Naive thymus-derived CD4-positive, alpha-beta T cell (primary cell): ENCODE measurements around the gene XCR1. TPM values are rescaled to one million over a fixed set of nuclear protein-coding genes. Genes with fewer than 3 reads are reported as not detected.

Experiments used
- ATAC-seq: fragments of 150-1000 bp; cut with Tn5 transposase; 2 replicates; pipeline ENCODE4 v1.10.0; 2021; ENCODE audit warnings: mild to moderate bottlenecking, moderate library complexity
- CTCF ChIA-PET: fragments of 350-600 bp; sonication (Branson Sonifier 250); formaldehyde crosslinking; loops from one replicate; lab custom pipeline; 2021; ENCODE audit warnings: antibody characterized with exemption; lab: Charles Lee
- POLR2A ChIA-PET: fragments of 350-600 bp; sonication (Branson Sonifier 250); formaldehyde crosslinking; loops from one replicate; lab custom pipeline; 2021; ENCODE audit warnings: antibody characterized with exemption, inconsistent platforms; lab: Charles Lee
- DNase-seq, 9 donors: peaks; one replicate each; pipeline versions ENCODE4 v3.0.0 to v3.0.0-alpha.2; 2020 to 2022; ENCODE audit warnings: mixed read lengths in 1 of 9
- H3K27ac ChIP-seq: one replicate; pipeline ENCODE4 v1.7.0; 2013; ENCODE audit warnings: mild to moderate bottlenecking, low read depth, low read length, moderate library complexity
- H3K27me3 ChIP-seq, 2 donors: one replicate each; pipeline ENCODE4 v1.7.0; 2013; ENCODE audit warnings: low read length in 2 of 2, mild to moderate bottlenecking in 2 of 2, moderate library complexity in 2 of 2; ENCODE audit not compliant: control insufficient read depth in 2 of 2, insufficient read depth in 2 of 2
- H3K36me3 ChIP-seq, 3 experiments: 1 replicate in 2 of 3; 2 replicates in 1 of 3; pipeline ENCODE4 v1.7.0; 2013; ENCODE audit warnings: low read length in 3 of 3, mild to moderate bottlenecking in 3 of 3, moderate library complexity in 1 of 3; ENCODE audit not compliant: insufficient read depth in 3 of 3, control insufficient read depth in 2 of 3
- H3K4me1 ChIP-seq, 2 donors: one replicate each; pipeline ENCODE4 v1.7.0; 2013; ENCODE audit warnings: low read length in 2 of 2, mild to moderate bottlenecking in 2 of 2, moderate library complexity in 1 of 2; ENCODE audit not compliant: control insufficient read depth in 2 of 2, insufficient read depth in 2 of 2
- H3K4me3 ChIP-seq: 2 replicates; pipeline ENCODE4 v1.7.0; 2013; ENCODE audit warnings: mild to moderate bottlenecking, low read length
- H3K9me3 ChIP-seq, 3 experiments: 1 replicate in 2 of 3; 2 replicates in 1 of 3; pipeline ENCODE4 v1.7.0; 2013; ENCODE audit warnings: low read length in 3 of 3; ENCODE audit not compliant: control insufficient read depth in 2 of 3
- H3K27ac Mint-ChIP-seq, 9 donors: one replicate each; pipeline ENCODE4 v1.8.0; 2020 to 2022; ENCODE audit warnings: mixed read lengths in 9 of 9, mild to moderate bottlenecking in 8 of 9, moderate library complexity in 5 of 9, inconsistent platforms in 2 of 9
- H3K27me3 Mint-ChIP-seq, 5 donors: one replicate each; pipeline ENCODE4 v1.8.0; 2021 to 2022; ENCODE audit warnings: mixed read lengths in 5 of 5, mild to moderate bottlenecking in 1 of 5
- H3K36me3 Mint-ChIP-seq, 5 donors: one replicate each; pipeline ENCODE4 v1.8.0; 2020 to 2022; ENCODE audit warnings: mixed read lengths in 5 of 5, mild to moderate bottlenecking in 3 of 5, inconsistent platforms in 1 of 5
- H3K4me1 Mint-ChIP-seq, 7 donors: one replicate each; pipeline ENCODE4 v1.8.0; 2020 to 2022; ENCODE audit warnings: mixed read lengths in 7 of 7, mild to moderate bottlenecking in 3 of 7, inconsistent platforms in 1 of 7
- H3K4me3 Mint-ChIP-seq, 10 donors: one replicate each; pipeline ENCODE4 v1.8.0; 2020 to 2022; ENCODE audit warnings: mild to moderate bottlenecking in 10 of 10, mixed read lengths in 10 of 10, moderate library complexity in 6 of 10, inconsistent platforms in 2 of 10
- H3K9me3 Mint-ChIP-seq, 11 donors: one replicate each; pipeline ENCODE4 v1.8.0; 2020 to 2022; ENCODE audit warnings: mixed read lengths in 11 of 11, mild to moderate bottlenecking in 4 of 11, inconsistent platforms in 1 of 11, moderate library complexity in 1 of 11
- intact Hi-C, 2 donors: fragments of 100-400 bp; cut with micrococcal nuclease; formaldehyde crosslinking; loops; one replicate each; pipeline ENCODE4 v1.15.1; 2023
- polyA plus RNA-seq, 2 donors: library from polyadenylated mRNA; unstranded; fragments of 300-500 nt; fragmentation: Illumina TruSeq; gene quantifications; one replicate each; pipeline ENCODE4 v1.2.3, GENCODE V29; 2021
- total RNA-seq, 6 experiments: library from RNA in 5 of 6; stranded (reverse) in 5 of 6; gene quantifications; 1 replicate in 5 of 6; 2 replicates in 1 of 6; pipeline ENCODE4 v1.2.3 and lab custom pipeline; 2021 to 2026

Gene XCR1, protein sequence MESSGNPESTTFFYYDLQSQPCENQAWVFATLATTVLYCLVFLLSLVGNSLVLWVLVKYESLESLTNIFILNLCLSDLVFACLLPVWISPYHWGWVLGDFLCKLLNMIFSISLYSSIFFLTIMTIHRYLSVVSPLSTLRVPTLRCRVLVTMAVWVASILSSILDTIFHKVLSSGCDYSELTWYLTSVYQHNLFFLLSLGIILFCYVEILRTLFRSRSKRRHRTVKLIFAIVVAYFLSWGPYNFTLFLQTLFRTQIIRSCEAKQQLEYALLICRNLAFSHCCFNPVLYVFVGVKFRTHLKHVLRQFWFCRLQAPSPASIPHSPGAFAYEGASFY
- total RNA-seq, result under 1 TPM in 2 of 5 experiments, not detected in 3; 0.05 to 0.88 TPM
- polyA plus RNA-seq, result not detected
- total RNA-seq (lab: John Stamatoyannopoulos, UW), result not detected

DNA sequence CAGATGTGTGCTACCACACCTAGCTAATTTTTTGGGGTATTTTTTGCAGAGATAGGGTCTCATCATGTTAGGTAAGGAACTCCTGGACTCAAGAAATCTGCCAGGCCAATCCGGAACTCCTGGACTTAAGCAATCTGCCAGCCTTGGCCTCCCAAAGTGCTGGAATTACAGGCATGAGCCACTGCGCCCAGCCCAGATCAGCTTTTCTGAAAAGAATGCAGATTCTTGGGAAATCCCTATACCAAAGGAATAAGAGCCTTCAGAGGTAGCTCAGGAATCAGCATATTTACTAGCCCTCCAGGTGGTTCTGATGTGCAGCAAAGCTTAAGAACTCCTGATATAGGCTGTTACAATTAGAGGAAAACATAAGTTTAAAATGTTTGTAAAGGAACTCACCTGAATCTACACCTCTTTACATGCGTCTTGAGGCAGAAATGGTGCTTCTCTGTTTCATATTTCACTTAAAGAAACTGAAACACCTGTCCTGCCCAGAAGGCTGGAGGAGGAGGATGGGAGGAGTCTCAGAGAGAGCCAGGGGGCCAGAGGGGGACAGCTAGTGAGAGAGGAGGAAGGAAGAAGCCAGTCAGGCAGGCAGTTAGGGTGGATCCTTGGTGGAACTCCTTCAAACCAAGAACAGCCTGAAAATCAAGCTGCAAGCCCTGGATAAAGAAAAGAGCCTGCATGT, at the start of gene XCR1:
XCR1 (minus strand) TSS at position 463 of the 685 bp plus-strand sequence. CDS start 5,536 bp downstream, outside the sequence.
- peak within 1 kb of the TSS in 1 of 9 donors; percentile 51 for H3K27ac Mint-ChIP-seq

DNA sequence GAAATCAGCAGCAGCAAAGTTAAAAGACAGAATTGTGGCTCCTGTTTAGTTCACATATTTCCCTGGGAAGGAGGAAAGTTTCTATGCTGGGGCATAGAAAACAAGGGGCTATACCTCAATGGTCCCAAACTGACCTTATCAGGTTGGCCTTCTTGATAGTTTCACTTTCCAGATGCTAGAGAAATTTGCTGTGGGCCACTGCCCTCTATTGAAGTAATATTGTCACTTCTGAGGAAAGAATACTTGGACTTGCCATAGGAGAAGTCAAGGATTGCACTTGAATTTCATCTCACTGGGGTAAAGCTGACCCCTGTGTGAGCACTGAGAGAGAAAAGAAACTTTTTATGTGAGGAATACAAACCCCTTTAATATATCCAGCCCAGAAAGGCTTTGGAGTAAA, 49.3 kb upstream of the XCR1 start:
- peaks cover 0 to 40% (median 0%) of the 10 kb centered on the region in 5 donors for H3K27me3 Mint-ChIP-seq
- peaks cover 0 to 23% (median 0%) of the 10 kb centered on the region in 5 donors for H3K36me3 Mint-ChIP-seq
- Histone ChIP-seq H3K27me3 (no peaks in the 10 kb centered on the region), H3K36me3 (no peaks in the 10 kb centered on the region), H3K4me3 (no peak overlapping the region), H3K27ac (no peak overlapping the region), H3K9me3 (peaks cover 0 to under 1% (median 0%) of the 10 kb centered on the region in 3 experiments), H3K4me1 (peaks cover 2 to 9% of the 10 kb centered on the region in 2 donors)
- H3K4me3 Mint-ChIP-seq, result no peak overlapping the region
- no peak overlapping the region for H3K27ac Mint-ChIP-seq
- POLR2A ChIA-PET, result interaction anchor here (0.6 to 3.0 kb wide), 7 partner anchors 8 to 140 kb away, joined by 3 to 17 read pairs (median 4); partner anchors contain the start of gene CXCR6
- peaks cover under 1 to 40% (median 8%) of the 10 kb centered on the region in 7 donors for H3K4me1 Mint-ChIP-seq
- CTCF ChIA-PET, result interaction anchor here (0.5 to 11.9 kb wide), 15 partner anchors 9 to 567 kb away, joined by 3 to 336 read pairs (median 6); partner anchors contain the start of genes CCR5 and CXCR6
- intact Hi-C loops, result loop anchor here (5.0 to 10.0 kb wide), 7 partner anchors 234 to 564 kb away; partner anchors contain the start of genes LIMD1 (in 1 of the 2) and LZTFL1 (in 1 of the 2)
- peaks cover 0 to 14% (median 2%) of the 10 kb centered on the region in 11 donors for H3K9me3 Mint-ChIP-seq
- DNase-seq, result no peak
- no peak for ATAC-seq

More for the DNA sequence above, at the start of gene XCR1:
- H3K4me3 Mint-ChIP-seq, result peak within 1 kb of the TSS in 1 of 10 donors; percentile 45
- no peaks in the 10 kb centered on the region for H3K27me3 ChIP-seq
- peaks cover 0 to 6% (median 0%) of the 10 kb centered on the region in 3 experiments for H3K9me3 ChIP-seq
- POLR2A ChIA-PET, result interaction anchor here (2.1 kb wide), 1 partner anchor 32 kb away, joined by 6 read pairs; the partner anchor contains the start of gene FYCO1
- H3K9me3 Mint-ChIP-seq, result peaks cover 0 to 29% (median 9%) of the 10 kb centered on the region in 11 donors
- H3K4me3 ChIP-seq, result no peak within 1 kb of the TSS
- CTCF ChIA-PET, result interaction anchor here (1.1 to 1.4 kb wide), 3 partner anchors 10 to 52 kb away, joined by 3 to 4 read pairs (median 3); no protein-coding TSS in a partner anchor
- peaks cover 0 to 13% (median 0%) of the 10 kb centered on the region in 5 donors for H3K27me3 Mint-ChIP-seq
- DNase-seq (no peak), ATAC-seq (no peak)
- intact Hi-C loops, result loop anchor here in 1 of 2 donors (5.0 kb wide), 1 partner anchor 40 kb away; no protein-coding TSS in a partner anchor
- peaks cover 0 to 5% (median 0%) of the 10 kb centered on the region in 7 donors for H3K4me1 Mint-ChIP-seq
- no peaks in the 10 kb centered on the region for H3K36me3 ChIP-seq
- no peaks in the 10 kb centered on the region for H3K4me1 ChIP-seq
- H3K36me3 Mint-ChIP-seq, result peaks cover 0 to 9% (median 4%) of the 10 kb centered on the region in 5 donors
- no peak within 1 kb of the TSS for H3K27ac ChIP-seq

DNA sequence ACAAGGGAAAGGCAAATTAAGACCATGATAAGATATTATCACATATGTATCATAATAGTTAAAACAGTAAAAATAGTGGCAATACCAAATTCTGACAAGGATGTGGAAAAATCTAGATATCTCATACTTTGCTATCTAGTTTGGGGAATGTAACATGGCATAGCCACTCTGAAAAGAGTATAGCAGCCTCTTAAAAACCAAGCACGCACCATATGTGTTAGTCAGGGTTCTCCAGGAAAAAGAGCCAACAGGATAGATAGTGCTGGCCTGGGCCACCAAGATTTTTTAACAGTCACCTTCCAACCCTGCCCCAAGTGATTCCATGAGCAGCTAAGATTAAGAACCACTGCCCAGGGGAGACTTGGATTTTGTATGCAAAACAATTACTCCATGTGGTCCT, 48.5 kb upstream of the XCR1 start:
- Histone ChIP-seq H3K36me3 (no peaks in the 10 kb centered on the region), H3K4me3 (no peak overlapping the region), H3K27me3 (no peaks in the 10 kb centered on the region), H3K4me1 (peaks cover 9 to 16% of the 10 kb centered on the region in 2 donors), H3K9me3 (peaks cover 0 to 5% (median 0%) of the 10 kb centered on the region in 3 experiments), H3K27ac (no peak overlapping the region)
- peaks cover 0 to 30% (median 7%) of the 10 kb centered on the region in 5 donors for H3K36me3 Mint-ChIP-seq
- ATAC-seq (no peak), DNase-seq (no peak)
- intact Hi-C loops, result loop anchor here (5.0 to 10.0 kb wide), 7 partner anchors 234 to 564 kb away; partner anchors contain the start of genes LIMD1 (in 1 of the 2) and LZTFL1 (in 1 of the 2)
- no peak overlapping the region for H3K4me3 Mint-ChIP-seq
- no peak overlapping the region for H3K27ac Mint-ChIP-seq
- ChIA-PET CTCF (interaction anchor here (0.6 to 11.9 kb wide), 7 partner anchors 23 to 294 kb away, joined by 3 to 336 read pairs (median 14); partner anchors contain the start of genes CCR5 and CXCR6), POLR2A (interaction anchor here (0.6 to 2.0 kb wide), 3 partner anchors 88 to 139 kb away, joined by 3 to 7 read pairs (median 3); no protein-coding TSS in a partner anchor)
- peaks cover 9 to 45% (median 15%) of the 10 kb centered on the region in 7 donors for H3K4me1 Mint-ChIP-seq
- peaks cover 0 to 47% (median 0%) of the 10 kb centered on the region in 5 donors for H3K27me3 Mint-ChIP-seq
- peaks cover 8 to 22% (median 9%) of the 10 kb centered on the region in 11 donors for H3K9me3 Mint-ChIP-seq

DNA sequence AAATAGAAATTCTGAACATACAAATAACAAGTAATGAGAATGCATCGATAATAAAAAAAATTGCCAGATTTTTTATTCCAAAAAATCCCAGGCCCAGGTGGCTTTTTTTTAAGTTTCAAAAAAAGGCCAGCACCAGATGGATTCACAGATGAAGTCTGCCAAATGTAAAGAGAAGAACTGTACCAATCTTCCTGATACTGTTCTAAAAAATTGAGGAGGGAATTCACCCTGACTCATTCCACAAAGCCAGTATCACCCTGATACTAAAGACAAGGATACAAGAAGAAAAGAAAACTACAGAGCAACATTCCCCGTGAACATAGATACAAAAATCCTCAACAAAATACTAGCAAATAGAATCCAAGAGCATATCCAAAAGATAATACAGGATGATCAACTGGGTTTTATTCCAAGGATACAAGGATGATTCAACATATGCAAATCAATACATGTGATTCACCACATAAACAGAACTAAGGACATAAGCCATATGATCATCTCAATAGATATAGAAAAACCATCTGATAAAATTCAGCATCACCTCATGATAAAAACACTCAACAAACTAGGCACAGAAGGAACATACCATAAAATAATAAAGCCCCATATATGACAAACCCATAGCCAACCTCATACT, 44.1 kb upstream of the XCR1 start:
- Mint-ChIP-seq H3K9me3 (peaks cover 8 to 34% (median 12%) of the 10 kb centered on the region in 11 donors), H3K4me1 (peaks cover 42 to 59% (median 56%) of the 10 kb centered on the region in 7 donors), H3K4me3 (peak overlapping the region in 9 of 10 donors; percentile 3 to 57 (median 43)), H3K36me3 (peaks cover 0 to 33% (median 7%) of the 10 kb centered on the region in 5 donors), H3K27me3 (peaks cover 0 to 58% (median 0%) of the 10 kb centered on the region in 5 donors), H3K27ac (peak overlapping the region in 7 of 9 donors; percentile 0 to 75 (median 38))
- Histone ChIP-seq H3K27ac (no peak overlapping the region), H3K36me3 (no peaks in the 10 kb centered on the region), H3K9me3 (peaks cover 0 to 5% (median 0%) of the 10 kb centered on the region in 3 experiments), H3K27me3 (no peaks in the 10 kb centered on the region), H3K4me3 (no peak overlapping the region), H3K4me1 (peaks cover 36 to 55% of the 10 kb centered on the region in 2 donors)
- DNase-seq, result no peak
- POLR2A ChIA-PET, result no interaction called here
- CTCF ChIA-PET, result no interaction called here
- intact Hi-C loops, result loop anchor here (2.0 to 10.0 kb wide), 3 partner anchors 77 to 477 kb away; partner anchors contain the start of genes FYCO1 (in 1 of the 2) and LIMD1 (in 1 of the 2)
- ATAC-seq, result no peak

DNA sequence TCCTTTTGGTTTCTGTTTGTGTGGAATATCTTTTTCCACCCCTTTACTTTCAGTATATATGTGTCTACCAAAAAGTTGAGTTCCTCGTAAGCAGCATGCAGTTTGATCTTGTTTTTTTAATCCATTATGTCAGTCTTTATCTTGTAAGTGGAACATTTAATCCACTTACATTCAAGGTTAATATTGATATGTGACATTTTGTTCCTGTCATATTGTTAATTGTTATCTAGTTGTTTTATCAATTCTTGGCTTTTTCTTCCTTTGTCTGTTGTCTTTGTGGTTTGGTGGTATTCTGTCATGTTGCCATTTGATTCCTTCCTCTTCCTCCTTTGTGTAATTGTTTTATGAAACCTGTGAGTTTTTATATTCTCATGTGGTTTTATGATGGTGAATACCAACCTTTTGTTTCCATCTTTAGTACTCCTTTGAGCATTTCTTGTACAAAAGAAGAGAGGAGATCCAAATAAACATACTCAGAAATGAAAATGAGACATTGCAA, 43.4 kb upstream of the XCR1 start:
- Mint-ChIP-seq H3K4me1 (peaks cover 45 to 66% (median 61%) of the 10 kb centered on the region in 7 donors), H3K27me3 (peaks cover 0 to 60% (median 0%) of the 10 kb centered on the region in 5 donors), H3K27ac (peak overlapping the region in 8 of 9 donors; percentile 0 to 75 (median 32)), H3K9me3 (peaks cover 8 to 34% (median 12%) of the 10 kb centered on the region in 11 donors), H3K36me3 (peaks cover 0 to 33% (median 7%) of the 10 kb centered on the region in 5 donors), H3K4me3 (peak overlapping the region in 9 of 10 donors; percentile 3 to 57 (median 35))
- POLR2A ChIA-PET, result no interaction called here
- Histone ChIP-seq H3K4me3 (no peak overlapping the region), H3K27ac (no peak overlapping the region), H3K9me3 (peaks cover 0 to 5% (median 0%) of the 10 kb centered on the region in 3 experiments), H3K27me3 (no peaks in the 10 kb centered on the region), H3K36me3 (no peaks in the 10 kb centered on the region), H3K4me1 (peaks cover 39 to 62% of the 10 kb centered on the region in 2 donors)
- CTCF ChIA-PET, result interaction anchor here (2.0 kb wide), 1 partner anchor 20 kb away, joined by 4 read pairs; no protein-coding TSS in a partner anchor
- DNase-seq (peak in 7 of 9 donors; percentile 32 to 72 (median 52)), ATAC-seq (peak; percentile 65)
- intact Hi-C loops, result loop anchor here (2.0 to 10.0 kb wide), 3 partner anchors 76 to 476 kb away; partner anchors contain the start of genes FYCO1 (in 1 of the 2) and LIMD1 (in 1 of the 2)
